Kidney glomerular epithelial cell (primary cell): Measurements from ENCODE around the gene CARD11.

Experiments
- DNase-seq: peaks from one replicate; lab custom pipeline; 2025; lab: John Stamatoyannopoulos, UW

Gene CARD11

GRCh38 chr7:3020416-3020815 is 23.3 kb downstream of the CARD11 start:
- no peak for DNase-seq

DNA sequence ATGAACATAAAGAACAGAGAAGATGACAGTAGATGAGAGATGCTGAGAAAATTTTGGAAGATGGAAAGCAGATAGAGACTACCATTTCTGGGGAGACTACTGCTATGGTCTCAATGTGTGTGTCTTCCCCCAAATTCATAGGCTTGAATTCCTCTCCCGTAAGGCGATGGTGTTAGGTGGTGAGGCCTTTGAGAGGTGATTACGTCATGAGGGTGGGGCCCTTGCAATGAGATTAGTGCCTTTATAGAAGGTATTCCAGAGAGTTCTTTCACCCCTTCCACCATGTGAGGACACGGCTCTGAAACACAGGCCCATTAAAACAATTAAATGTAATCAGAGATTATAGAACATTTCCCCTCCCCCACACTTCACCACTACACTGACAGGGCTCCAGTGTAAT is 23.9 kb downstream of the CARD11 start:
- no peak for DNase-seq

DNA sequence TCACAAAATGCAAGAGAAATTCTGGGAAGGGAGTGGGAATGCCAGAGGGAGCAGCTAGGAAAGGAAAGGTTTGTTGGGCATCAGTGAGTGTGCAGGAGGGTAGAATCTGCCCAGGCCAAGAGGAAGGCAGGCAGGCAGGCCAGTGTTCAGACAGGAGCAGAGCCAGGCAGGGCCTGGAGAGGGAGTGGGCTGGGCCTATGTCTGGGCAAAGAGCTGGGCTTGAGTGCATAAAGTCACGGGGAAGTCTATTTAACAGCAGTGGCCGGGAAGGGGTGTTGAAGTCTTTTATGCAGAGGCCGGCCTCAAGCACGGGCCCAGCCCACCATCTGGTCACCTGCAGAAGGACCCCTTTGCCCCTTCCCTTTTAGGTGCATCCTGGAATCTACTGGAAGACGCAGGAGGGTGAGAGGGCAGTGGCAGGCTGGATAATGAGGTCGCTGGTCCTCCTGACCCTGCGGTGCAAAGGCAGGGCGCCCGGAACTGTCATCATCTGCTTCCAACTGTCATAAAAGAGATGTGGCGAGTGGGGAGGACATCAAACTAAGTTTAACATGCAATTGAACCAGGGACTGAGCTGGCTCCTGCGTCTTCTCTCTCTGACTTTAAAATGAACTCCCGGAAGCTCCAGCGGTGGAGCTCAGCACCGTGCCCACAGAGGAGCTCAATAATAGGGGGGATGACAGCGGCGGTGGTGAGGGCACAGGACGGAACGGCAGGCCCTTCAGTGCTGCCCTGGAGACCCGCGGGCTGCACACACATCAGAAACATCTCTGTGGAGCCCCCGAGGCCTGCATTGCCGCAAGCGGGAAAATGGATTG is 29.5 kb downstream of the CARD11 start:
- DNase-seq, result no peak

GRCh38 chr7:3011211-3011852 is 32.3 kb downstream of the CARD11 start:
- DNase-seq, result no peak

GRCh38 chr7:3010161-3010560 is 33.5 kb downstream of the CARD11 start:
- DNase-seq, result no peak

GRCh38 chr7:3009086-3009485 is 34.6 kb downstream of the CARD11 start:
- no peak for DNase-seq

DNA sequence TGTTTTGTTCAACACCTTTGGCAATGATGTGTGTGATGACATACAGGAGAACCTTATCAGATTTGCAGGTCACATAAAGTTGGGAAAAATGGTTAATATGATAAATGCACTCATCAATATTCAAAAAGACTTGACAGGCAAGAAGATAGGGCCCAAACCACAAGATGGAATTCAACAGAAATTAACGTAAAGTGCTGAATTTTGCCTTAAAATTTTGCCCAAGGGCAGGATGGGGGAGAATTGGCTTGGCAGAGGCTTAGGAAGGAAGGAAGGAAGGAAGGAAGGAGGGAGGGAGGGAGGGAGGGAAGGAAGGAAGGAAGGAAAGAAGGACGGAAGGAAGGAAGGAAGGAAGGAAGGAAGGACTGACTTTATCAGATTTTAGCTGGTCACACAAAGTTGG is 35.3 kb downstream of the CARD11 start:
- DNase-seq, result no peak

DNA sequence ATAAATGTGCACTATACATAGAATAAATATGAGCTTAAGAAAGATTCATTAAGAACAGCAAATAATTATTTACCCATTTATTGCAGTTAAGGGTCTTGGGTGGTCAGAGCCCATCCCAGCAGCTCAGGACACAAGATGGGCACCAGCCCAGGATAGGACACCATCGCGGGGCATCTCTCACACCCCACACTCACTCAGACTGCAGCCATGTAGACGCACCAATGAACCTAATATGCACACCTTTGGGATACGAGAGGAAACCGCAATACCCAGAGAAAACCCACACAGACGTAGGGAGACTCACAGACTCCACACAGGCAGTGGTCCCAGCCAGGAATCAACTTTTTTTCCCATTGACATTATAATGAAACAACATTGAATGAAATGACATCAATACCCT is 36.0 kb downstream of the CARD11 start:
- no peak for DNase-seq

GRCh38 chr7:3005257-3005656 is 38.4 kb downstream of the CARD11 start:
- DNase-seq, result no peak

DNA sequence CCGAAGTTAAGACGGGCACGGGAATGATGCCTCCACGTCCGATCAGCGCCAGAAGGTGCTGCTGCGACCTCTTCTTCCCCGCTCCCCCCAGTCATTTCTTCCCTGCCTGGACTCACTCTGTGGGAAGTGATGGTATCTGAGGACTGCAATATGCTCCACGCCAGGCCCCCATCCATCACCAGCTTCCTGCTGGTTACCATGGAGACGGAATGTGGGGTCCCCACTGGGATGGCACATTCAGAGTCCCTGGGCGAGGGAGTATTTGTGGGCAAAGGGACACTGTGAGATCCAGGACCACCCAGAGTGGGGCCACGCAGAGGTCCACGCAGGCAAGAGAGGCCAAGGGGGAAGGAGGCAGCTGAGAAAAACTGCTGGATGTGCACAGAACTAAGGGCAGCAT is 39.7 kb downstream of the CARD11 start:
- no peak for DNase-seq

DNA sequence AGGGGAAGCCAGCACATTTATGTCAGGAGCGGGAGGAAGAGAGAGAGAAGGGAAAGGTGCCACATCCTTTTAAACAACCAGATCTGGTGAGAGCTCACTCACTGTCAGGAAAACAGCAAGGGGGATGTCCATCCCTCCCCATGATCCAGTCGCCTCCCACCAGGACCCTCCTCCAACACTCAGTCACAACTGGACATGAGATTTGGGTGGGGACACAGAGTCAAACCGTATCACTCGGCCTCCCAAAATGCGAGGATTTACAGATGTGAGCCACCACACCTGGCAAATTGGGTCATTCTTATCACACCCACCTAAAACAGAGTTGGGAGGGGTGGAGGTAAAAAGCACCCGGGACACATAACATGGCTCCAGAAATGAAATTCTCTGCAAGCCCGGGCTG is 41.0 kb downstream of the CARD11 start:
- no peak for DNase-seq

- no peak for DNase-seq
Measured at GRCh38 chr7:3000566-3000965, 43.1 kb downstream of the CARD11 start.

DNA sequence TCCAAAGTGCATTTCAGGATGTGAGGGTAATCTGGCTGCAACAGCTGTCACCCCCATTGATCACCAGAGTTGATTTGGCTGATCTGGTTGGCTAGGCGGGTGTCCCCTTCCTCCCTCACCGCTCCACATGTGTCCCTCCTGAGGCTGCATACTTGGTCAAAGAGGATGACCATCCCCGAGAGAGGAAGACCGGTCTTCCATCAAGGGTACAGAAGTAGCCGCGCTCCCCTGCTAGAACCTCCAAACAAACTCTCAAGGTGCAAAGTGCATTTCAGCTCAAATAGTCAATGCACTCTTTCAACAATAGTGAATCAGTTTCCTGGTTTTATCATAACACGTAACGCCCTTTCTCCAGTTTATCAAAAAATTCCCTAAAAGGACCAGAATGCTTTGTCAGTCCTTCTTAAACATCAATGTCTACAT is 44.6 kb downstream of the CARD11 start:
- no peak for DNase-seq

GRCh38 chr7:2997014-2997413 is 46.7 kb downstream of the CARD11 start:
- DNase-seq, result no peak

GRCh38 chr7:2996141-2996540 is 47.5 kb downstream of the CARD11 start:
- no peak for DNase-seq

GRCh38 chr7:2993868-2994267 is 49.8 kb downstream of the CARD11 start:
- DNase-seq, result no peak

DNA sequence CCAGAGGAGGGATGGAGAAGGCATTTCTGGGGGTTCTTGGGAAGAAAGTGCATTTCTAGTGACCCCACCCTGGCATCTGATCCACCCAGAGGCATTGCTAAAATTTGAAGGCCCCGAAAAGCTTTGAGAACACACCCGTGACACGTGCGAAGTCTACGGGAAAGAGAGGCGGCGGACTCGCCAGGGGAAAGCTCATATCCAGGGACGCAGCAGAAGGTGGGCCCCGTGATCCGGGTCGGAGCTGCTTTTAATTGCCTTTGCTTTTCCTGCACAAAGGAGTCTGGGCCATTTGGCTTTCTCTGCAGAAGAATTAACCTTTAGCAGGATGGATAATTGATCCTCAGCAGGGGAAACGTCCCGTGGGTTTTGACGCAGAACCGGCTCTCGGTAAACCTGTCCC is 50.3 kb downstream of the CARD11 start:
- no peak for DNase-seq

- no peak for DNase-seq
Measured at GRCh38 chr7:2990949-2991470, 52.7 kb downstream of the CARD11 start.

DNA sequence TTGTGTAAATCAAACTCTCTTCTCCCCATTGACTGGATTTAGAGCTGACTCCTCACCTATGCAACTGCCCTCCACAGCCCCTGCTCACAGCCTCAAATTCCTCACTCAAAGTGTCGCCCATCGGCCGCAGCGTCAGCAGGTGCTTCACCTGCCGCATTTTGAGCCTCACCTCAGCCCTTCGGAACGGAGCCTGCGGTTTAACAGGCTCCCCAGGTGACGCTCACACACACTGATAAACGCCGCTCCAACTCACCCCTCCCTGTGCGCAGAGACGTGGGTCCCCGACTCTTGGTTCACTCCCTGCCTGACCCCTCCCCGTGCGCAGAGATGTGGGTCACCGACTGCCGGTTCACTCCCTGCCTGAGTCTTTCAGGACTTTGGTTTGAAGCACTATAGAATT is 57.1 kb downstream of the CARD11 start:
- no peak for DNase-seq

GRCh38 chr7:2985866-2986265 is 57.8 kb downstream of the CARD11 start:
- no peak for DNase-seq

DNA sequence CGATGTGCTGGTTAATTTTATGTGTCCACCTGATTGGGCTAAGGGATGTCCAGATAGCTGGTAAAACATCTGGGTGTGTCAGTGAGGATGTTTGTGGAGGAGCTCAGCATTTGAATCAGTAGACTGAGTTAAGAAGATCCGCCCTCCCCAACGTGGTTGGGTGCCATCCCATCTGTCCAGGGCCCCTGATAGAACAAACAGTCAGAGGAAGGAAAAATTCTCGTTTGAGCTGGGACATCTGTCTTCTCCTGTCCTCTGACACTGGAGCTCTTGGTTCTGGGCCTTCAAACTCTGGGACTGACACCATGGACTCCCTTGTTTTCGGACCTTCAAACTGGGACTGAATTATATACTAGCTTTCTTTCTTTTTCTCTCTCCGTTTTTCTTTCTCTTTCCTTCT is 59.6 kb downstream of the CARD11 start:
- DNase-seq, result no peak

DNA sequence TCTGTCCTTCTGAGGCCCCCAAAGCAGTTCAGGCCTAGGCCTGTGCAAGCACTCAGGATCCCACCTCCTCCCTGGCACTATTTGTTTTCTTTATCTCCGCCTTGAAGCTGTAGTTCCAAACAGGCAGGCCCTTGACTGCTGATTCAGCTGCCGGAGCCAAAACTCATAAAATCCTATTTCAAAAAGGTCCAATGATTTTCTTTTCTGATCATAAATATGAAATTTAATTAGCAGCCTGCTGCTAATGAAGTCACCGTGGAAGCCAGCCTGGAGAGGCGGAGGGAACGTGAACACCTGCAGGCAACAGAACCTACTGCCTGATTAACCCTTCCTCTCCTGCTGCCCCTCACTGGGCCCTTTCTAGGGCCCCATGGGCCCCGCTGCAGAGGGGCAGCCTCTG is 60.1 kb downstream of the CARD11 start:
- DNase-seq, result no peak

DNA sequence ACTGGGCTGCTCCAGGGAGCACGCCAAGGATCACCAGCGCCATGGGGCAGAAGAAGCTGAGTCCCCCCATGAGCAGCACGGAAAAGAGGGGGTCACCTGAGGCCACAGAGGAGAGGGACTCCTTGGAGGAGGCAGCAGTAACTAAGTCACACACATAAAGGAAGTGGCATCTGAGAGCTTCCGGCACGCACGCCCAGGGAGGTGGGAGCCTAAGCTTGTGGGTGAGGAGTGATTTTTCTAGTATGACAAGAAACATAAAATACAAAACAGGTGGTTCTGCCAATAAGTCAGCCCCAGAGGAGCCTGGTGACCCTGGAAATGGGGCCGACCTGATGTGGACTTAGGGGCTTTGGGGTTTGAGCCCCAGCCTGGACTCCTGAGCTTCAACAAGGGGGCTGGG is 60.8 kb downstream of the CARD11 start:
- no peak for DNase-seq

DNA sequence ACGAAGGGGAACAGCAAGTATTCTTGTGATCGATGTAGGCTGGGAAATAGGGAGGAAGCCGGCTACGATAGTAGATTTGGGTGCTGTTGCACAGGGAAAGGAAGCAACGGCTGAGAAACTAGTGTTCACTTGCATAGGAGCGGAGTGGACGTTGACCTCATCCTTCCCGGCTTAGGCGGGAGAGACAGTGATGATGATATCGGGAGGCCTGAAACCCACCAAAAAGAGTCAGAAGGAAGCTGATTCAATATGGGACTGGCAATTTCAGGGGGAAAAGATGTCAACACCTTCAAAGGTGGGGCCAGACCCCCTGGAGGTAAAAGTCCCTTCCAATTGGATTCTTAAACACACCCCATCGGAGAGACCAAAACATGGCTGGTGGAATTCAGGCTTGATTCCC is 61.3 kb downstream of the CARD11 start:
- no peak for DNase-seq
